ENCODE measurements around the gene MAP4.
"Not testable (repeated sequence)": the region's sequence is repeated elsewhere in the genome, so short reads cannot be mapped to it uniquely, and the experiment has no call there.

Gene MAP4

DNA sequence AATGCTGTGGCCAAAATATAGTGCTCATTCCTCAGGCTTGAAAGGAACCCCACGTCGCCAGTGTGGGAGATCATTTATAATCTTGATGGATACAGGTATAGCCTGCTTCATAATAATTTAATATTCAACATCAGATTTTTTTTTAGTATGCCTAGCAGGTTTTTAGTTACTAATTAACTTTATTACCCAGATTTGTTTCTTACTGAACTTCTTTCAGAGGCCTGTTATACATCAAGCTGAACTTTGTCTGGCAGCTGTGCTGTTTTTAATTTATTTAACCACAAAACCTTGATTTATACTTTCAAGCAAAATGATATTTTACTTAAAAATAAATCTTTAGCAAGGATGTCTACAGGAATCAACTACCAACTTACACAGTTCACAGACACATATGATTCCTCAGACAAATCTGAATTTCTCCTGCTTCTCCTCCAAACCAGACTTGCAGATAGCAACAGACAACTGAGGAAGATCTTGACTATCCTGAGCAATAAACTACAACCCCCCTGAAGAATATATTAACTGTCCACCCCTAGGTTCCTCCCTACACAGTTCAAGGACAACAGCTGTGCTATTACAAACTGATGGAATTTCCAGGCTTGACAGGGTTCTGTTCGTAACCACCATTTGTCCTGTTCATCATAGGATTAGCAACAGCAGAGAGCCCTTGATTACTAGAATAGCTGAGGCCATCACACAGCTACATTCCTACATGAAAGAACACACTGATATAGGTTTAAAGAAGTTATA, 610 bp downstream of the MAP4 start:
- no peak for DNase-seq

DNA sequence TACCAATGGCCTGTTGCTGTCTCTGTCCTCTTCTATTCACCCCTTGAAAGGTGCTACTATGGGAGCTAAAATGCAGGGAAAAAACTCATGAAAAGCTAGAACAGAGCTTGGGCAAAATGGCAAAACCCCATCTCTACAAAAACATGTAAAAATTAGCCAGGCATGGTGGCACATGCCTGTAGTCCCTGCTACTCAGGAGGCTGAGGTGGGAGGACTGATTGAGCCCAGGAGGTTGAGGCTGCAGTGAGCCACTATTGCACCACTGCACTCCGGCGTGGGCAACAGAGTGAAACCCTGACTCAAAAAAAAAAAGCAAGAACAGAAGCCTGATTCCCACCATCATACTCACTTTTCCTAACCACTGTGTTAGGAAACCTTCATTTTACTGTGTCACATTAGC, 1.9 kb downstream of the MAP4 start:
- no peak for DNase-seq

DNA sequence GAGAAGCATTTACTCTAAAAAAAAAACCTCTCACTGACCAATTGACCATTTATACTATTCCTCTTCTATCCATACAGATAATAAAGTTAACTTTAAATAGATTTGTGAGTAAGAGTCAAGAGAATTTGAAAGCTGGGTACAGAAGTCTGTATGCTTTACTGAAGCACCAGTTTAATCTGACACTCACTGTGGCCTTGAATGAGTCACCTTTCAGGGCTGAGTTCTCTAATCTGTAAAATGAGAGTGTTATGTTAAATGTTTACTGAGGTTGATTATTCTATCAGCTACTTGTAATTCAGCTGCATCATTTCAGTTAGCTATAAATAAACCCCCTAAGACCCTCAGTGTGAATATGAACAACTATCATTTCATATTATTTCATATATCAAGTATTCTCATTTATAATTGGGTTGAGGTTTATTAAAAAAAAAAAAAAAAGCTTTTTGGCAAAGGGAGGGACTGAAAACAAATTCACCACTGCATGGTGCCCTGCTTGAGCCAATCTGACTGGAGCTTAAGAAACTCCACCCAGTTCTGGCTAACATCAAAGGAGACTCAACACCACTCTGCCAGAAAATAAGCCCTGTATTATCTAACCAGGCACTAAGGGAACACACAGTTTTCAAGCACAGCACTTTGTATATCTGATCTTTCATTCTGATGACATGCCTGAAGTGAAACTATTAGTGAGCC, 2.8 kb downstream of the MAP4 start:
- DNase-seq = no peak

DNA sequence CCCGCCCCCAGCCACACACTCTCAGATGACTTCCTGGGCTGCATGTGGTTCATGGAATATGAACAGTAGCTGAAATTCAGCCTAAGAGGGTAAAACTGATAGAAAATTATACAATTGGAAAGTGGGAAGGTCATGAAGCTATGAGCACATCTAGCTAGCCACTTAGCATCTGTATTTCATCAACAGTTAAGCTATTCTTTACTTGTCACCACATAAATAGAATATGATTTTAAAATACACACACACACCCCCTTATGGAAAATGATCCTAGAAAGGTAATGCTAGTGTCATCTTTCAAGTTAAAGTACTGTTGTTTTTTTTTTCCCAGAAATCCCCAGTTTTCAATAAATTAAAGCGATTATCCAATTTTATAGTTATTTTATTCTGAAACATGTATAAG, 3.6 kb downstream of the MAP4 start:
- no peak for DNase-seq

DNA sequence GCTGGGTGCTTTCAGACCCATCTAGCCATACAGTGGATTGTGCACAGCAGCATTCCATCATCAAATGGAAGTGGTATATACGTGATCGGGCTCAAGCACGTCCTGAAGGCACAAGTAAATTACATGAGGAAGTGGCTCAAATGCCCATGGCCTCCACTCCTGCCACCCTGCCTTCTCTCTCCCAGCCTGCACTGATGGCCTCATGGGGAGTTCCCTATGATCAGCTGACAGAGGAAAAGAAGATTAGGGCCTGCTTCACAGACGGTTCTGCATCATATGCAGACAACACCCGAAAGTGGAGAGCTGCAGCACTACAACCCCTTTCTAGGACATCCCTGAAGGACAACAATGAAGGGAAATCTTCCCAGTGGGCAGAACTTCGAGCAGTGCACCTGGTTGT, 8.2 kb downstream of the MAP4 start:
- DNase-seq = not testable (repeated sequence)

DNA sequence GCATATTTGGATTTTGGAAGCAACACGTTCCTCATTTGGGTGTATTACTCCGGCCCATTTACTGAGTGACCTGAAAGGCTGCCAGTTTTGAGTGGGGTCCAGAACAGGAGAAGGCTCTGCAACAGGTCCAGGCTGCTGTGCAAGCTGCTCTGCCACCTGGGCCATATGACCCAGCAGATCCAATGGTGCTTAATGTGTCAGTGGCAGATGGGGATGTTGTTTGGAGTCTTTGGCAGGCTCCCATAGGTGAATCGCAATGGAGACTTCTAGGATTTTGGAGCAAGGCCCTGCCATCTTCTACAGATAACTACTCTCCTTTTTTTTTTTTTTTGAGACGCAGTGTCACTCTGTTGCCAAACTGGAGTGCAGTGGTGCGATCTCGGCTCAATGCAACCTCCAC, 8.9 kb downstream of the MAP4 start:
- not testable (repeated sequence) for DNase-seq

DNA sequence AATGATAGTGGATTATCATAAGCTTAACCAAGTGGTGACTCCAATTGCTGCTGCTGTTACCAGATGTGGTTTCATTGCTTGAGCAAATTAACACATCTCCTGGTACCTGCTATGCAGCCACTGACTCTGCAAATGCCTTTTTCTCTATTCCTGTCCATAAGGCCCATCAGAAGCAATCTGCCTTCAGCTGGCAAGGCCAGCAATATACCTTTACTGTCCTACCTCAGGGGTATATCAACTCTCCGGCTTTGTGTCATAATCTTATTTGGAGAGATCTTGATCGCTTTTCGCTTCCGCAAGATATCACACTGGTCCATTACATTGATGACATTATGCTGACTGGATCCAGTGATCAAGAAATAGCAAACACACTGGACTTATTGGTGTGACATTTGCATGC, 9.4 kb downstream of the MAP4 start:
- DNase-seq = not testable (repeated sequence)

DNA sequence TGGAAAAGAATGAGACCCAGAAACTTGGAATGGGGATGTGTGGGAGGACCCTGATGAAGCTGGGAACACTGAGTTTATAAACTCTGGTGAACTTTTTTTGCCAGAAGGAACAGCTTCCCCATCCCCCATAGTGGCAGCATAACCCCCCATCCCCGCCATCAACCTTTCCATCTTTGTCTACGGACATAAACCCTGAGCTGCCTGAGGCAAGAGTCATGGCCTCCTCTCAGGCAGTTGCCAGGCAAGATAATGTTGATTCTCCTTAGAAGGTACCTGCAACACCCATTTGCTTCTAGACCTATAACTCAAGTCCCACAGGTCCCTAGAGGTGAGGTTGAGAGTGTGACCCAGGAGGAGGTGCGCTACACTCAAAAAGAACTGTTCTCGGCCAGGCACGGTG, 11.5 kb downstream of the MAP4 start:
- DNase-seq = no peak

DNA sequence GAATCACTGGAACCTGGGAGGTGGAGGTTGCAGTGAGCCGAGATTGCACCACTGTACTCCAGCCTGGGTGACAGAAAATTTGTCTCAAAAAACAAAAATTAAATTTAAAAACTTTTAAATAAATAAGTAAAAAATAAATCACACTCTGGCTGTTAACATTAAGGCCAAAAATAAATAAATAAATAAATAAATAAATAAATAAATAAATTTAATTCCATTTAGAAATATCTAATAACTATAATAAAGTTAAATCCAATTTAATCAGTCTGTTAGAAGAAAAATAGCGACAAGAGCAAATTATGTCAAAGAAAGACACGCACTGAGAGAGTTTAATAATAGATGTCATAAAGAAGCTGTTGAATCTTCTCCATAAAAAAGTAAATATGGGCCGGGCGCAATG, 13.4 kb downstream of the MAP4 start:
- no peak for DNase-seq

DNA sequence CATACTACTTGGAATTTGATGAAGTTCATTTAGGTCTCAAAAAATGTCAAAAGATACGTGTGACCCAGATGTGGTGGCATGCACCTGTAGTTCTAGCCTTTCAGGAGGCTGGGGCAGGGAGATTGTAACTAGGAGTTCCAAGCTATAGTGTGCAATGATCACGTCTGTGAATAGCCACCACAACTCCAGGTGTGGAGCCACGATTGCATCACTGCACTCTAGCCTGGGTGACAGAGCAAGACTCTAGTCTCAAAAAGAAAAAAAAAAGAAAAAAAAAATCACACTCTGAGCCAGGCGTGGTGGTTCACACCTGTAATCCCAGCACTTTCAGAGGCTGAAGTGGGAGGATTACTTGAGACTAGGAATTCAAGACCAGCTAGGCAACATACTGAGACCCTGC, 14.2 kb downstream of the MAP4 start:
- DNase-seq = no peak

DNA sequence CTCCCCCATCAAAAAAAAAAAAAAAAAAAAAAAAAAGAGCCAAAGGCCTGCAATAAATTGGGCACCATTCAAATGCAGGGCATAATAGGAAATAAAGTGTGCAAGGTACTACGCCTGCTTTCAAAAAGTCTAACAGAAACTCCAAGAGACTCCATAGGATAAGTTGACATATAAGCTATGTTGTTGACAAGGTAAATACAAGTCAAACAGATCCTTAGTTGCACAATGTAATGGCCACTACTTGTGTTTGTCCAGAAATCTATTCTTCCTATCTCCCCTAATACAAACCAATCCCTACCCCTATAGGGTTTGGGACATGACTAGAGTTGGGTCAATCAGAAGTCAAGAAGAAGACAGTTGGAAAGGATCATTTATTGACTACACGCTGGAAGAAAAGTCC, 16.0 kb downstream of the MAP4 start:
- no peak for DNase-seq

DNA sequence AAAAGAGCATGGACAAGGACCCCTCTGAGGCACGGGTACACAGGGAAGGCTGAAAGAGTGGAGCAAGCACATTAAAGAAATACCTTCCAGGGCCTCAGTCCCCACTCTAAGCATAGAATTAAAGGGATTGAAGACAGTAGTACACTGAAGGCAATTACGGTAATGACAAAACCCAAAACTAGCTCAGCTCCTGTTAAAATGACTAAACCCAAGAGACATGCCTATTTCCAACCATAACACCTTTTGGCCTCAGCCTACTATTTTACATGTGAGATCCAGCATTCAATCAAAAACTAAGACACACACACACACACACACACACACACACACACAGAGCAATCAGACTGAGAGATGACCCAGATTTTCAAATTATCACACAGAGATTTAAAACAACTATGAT, 19.8 kb downstream of the MAP4 start:
- no peak for DNase-seq

DNA sequence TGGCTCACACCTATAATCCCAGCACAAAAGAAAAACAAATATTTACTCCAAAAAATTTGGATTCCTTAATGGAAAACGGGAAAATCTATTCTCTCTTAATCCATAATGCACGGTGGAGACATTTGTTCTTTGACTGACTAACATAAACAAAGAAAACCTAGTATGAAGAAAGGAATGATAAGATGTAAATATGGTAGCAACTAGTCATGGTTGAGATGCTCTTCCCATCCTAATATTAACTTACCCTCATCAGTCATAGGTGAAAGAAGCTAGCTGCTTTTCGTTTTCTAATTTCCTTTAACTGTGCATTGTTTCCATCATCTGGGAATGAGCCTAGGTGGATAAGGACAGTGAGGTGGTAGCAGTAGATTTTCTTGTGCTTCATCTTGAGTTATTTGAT, 22.0 kb downstream of the MAP4 start:
- DNase-seq = no peak

DNA sequence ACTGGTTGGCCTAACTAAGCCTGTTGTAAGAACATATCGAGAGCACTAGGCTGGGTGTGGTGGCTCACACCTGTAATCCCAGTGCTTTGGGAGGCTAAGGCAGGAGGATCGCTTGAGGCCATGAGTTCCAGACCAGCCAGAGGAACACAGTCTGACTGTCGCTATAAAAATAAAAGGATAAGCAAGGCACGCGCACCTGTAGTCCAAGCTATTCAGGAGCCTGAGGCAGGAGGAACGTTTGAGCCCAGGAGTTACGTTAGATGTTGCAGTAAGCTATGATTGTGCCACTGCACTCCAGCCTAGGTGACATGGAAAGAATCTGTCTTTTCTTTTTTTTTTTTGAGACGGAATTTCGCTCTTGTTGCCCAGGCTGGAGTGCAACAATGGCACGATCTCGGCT, 24.9 kb downstream of the MAP4 start:
- DNase-seq = no peak

DNA sequence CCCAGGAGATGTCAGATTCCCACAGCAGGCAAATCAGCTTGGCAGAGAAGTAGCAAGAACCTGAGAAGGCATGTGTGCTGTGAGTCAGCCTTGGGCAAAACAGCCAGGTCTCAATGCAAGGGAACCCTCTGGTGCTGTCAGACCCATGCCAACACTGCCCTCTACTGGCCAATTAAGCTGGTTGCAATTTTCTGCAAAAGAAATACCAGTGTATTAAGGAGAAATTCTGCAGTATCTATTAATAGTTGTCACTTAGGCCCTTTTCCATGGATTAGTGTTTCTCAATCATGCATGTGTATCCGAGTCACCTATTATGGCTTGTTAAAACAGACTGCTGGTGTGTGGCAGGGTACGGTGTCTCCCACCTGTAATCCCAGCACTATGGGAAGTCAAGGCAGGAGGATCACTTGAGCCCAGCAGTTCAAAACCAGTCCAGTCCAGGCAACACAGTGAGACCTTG, 26.2 kb downstream of the MAP4 start:
- peak; percentile 72 for DNase-seq

DNA sequence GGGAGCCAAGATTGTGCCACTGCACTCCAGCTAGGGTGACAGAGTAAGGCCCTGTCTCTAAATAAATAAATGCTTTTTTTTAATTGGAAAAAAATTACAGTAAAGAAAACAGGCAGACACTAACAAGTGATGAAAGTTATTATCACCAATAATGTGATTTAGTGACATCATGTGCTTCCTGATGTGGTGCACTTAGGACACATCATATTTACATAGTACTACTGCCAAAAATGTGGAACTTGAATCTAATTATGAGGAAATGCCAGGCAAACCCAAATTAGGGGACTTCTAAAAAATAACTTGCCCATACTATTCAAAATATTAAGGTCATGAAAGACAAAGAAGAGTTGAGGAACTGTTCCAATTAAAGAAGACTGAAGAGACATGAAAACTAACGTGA, 30.8 kb downstream of the MAP4 start:
- no peak for DNase-seq

DNA sequence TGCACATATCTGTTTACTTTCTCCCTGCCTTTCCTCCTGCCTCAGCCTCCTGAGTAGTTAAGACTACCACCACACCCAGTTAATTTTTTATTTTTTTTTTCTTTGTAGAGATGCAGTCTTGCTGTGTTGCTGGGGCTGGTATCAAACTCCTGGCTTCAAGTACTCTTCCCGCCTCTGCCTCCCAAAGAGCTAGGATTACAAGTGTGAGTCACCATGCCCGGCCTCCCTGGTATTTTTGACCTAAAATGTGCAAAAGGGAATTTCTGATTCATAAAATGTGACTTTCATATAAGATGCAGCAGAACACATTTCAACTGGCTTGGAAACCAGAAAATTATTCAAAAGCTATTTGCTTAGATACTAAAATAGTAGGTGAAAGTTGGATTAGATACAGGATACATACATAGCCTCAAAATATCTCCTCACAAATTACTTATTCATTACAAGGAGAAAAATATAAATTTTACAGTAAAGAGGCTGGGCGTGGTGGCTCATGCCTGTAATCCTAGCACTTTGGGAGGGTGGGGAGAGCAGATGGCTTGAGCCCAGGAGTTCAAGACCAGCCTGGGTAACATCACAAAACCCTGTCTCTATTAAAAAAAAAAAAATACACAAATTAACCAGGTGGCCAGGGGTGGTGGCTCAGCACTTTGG, 32.0 kb downstream of the MAP4 start:
- no peak for DNase-seq

DNA sequence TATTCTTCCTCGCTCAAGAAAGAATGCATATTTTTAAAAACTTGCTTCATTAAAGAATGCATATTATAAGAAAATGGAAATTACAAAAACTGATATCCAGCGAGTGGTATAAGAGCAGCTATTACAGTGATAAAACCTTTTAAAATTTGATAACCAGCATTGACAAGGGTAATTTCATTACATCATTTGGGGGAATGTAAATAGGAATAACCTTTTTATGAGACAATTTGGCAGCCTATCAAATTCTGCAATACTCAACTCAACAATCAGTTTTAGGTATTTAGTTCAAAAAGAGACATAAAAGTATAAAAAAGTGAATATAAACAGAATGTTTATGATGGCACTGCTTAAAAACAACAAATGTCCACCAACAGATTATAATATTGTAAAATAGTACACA, 35.4 kb downstream of the MAP4 start:
- no peak for DNase-seq

DNA sequence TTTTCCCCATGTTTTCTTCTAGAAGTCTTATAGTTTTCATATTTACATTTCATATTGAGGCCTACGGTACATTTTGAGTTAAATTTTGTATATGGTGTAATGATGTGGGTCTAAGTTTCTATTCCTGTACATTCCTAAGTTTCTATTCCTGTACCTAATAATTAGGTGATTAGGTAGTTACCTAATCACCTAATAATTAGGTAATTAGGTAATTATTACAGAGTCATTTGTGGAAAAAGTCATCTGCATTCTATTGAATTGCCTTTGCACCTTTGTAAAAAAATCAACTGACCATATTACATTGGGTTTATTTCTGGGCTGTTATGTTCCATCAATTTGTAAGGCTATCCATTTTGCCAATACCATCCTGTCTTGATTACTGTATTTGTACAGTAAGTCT, 37.1 kb downstream of the MAP4 start:
- no peak for DNase-seq

DNA sequence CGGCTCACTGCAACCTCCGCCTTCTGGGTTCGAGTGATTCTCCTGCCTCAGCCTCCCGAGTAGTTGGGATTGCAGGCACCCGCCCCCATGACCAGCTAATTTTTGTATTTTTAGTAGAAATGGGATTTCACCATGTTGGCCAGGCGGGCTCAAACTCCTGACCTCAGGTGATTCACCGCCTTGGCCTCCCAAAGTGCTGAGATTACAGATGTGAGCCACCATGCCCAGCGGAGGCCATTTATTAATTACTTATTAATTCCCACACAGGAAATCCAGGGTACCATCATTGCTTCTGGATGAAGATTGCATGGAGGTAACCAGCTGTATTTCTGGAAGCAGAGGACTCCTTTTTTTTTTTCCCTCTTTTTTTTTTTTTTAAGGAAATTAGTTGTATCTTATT, 37.8 kb downstream of the MAP4 start:
- DNase-seq = no peak

DNA sequence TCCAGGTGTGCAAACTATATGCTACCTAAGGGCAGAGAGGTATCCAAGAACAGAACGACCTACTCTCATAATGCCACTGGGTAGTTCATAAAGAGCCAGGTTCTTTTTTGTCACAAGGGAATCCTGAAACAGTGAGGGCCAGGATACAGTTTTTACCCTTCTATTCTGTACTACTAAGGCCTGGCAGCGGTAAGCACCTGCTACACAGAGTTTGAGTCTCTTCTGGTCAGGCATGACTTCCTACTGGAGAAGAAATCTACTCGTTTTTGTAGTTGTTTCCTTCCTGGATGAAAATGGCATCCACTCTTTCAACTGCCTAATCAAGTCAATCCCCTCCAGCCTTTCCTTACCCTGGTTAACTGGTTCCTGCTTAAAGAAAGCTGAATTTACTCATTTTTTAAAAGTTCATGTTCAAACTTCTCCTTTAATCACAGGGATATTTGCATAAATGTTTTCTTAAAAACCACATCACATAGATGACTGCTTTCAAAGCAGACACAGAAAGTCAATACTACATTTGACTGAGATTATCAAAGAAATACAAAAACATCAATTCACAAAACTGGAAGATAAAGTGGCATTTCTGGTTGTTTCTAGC, 40.0 kb downstream of the MAP4 start:
- no peak for DNase-seq

DNA sequence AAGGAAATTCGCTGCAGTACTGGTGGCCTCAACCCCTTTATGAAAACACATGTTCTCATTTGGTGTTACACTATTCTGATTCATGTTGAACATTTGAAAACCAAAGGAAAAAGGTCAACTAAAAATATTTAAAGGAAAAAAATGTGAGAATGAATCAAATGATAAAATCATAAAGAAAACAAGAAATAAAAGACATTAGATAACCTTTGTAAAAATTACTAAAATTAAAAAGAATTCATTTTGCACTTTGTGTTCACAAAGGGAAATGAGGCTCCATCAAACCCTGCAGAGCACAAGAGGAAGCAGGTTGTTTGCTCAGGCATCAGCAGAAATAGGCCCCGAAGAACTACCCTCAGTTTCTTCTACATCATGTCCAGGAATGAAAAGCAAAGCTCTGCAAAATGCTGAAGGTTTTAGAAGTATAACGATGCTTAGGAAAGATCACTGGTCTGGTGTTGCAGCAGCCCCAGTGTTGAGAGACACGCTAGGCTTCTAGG, 41.2 kb downstream of the MAP4 start:
- no peak for DNase-seq

DNA sequence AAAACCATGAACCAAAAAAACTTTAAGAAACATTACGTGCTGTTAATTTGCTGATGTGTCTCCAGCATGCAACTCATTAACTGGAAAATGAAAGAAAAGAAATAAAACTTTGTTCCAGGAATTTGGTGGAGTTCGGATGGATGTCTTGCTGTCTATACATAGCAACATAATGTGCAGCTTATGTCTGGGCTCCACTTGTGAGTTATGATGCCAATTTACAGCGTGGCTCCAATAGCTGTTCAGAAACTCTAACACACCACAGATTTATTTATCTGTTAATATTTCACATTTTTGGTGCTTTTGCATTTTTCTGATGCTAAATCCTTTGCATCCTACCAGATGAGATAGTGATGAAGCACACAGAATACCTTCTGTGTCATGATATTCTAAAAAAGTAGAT, 45.1 kb downstream of the MAP4 start:
- no peak for DNase-seq

DNA sequence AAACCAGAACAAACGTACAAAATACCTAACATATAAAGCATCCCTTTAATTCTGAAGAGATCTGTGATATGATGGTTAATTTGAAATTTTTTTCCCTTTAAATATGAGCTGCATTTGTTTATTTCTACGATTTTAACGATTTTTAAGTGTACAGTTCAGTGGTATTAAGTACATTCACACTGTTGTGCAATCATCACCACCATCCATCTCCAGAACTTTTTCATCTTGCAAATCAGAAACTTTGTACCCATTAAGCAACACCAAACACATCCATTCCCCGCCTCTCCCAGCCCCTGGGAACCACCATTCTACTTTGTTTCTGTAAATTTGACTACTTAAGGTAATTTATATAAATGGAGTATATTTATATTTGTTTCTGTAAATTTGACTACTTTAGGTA, 51.5 kb downstream of the MAP4 start:
- DNase-seq = no peak

Measured in CD4-positive, alpha-beta T cell treated with Interleukin-15 for 1 hour (primary cell).